B cell (primary cell): ENCODE measurements around the gene TTLL11.

Source experiments
- CTCF ChIP-seq: fragments of 200-600 bp; IDR thresholded peaks from one replicate; pipeline ENCODE4 v1.8.0; 2022; ENCODE audit warnings: antibody characterized with exemption, mild to moderate bottlenecking
- EZH2 ChIP-seq: IDR thresholded peaks from 2 replicates; pipeline ENCODE4 v1.6.1; 2012; ENCODE audit warnings: borderline replicate concordance, low read depth, mild to moderate bottlenecking, moderate library complexity, low read length; ENCODE audit not compliant: insufficient read depth, poor library complexity, severe bottlenecking

GRCh38 chr9:122071715-122072114 lies 21.4 kb downstream of the TTLL11 start:
- TF ChIP-seq CTCF: no peak
- TF ChIP-seq EZH2: no peak
